ENCODE results near the gene AGRN. TPM values are rescaled to one million over a fixed set of nuclear protein-coding genes. Genes with fewer than 3 reads are reported as not detected.
"Not testable (repeated sequence)": the region's sequence is repeated elsewhere in the genome, so short reads cannot be mapped to it uniquely, and the experiment has no call there.

The AGRN gene
- total RNA-seq, 1 experiment from 2014 or later, result 175 TPM

GRCh38 chr1:991275-991674 lies 28.6 kb upstream of the AGRN start:
- not testable (repeated sequence) for H3K79me1 ChIP-seq (ENCODE audit: insufficient read depth, low read depth, low read length, poor library complexity, severe bottlenecking); H3K4me1 Mint-ChIP-seq; H2BK120ac ChIP-seq (ENCODE audit: low read depth, low read length, poor library complexity, severe bottlenecking); H3K23me2 ChIP-seq (ENCODE audit: insufficient read length, low read depth, low read length, poor library complexity, severe bottlenecking); H2BK20ac ChIP-seq (ENCODE audit: low read depth, low read length, poor library complexity, severe bottlenecking); H3K14ac ChIP-seq (ENCODE audit: insufficient read depth, low read length); H4K20me1 ChIP-seq (ENCODE audit: control insufficient read depth, insufficient read depth, insufficient read length); H2BK15ac ChIP-seq (ENCODE audit: low read depth, low read length); H3K18ac ChIP-seq (ENCODE audit: insufficient read length, low read depth, low read length); H3K27me3 ChIP-seq (ENCODE audit: insufficient read depth, low read length); H3K79me2 ChIP-seq (ENCODE audit: insufficient read depth, low read length); DNase-seq; H4K91ac ChIP-seq (ENCODE audit: insufficient read length, low read depth, low read length); H4K8ac ChIP-seq (replicated peaks; ENCODE audit: insufficient read length, low read depth, low read length); H3K4me3 Mint-ChIP-seq; H2BK5ac ChIP-seq (ENCODE audit: insufficient read length, low read length); H2AK5ac ChIP-seq (ENCODE audit: insufficient read length, low read length); H3K56ac ChIP-seq (ENCODE audit: insufficient read length, low read depth, low read length); H3K27ac Mint-ChIP-seq; H3K36me3 Mint-ChIP-seq (ENCODE audit: insufficient read depth in 1 of 3, low read depth in 3 of 3); H3T11ph ChIP-seq (ENCODE audit: low read length); H3K4me2 ChIP-seq (ENCODE audit: insufficient read depth, insufficient read length, low read length); H2BK12ac ChIP-seq (ENCODE audit: insufficient read length, low read depth, low read length); H4K5ac ChIP-seq (ENCODE audit: insufficient read length, low read depth, low read length); H3K4me1 ChIP-seq (ENCODE audit: insufficient read depth, low read length); H2AFZ ChIP-seq (ENCODE audit: low read length); H3K9me3 ChIP-seq (ENCODE audit: control insufficient read depth, low read depth, low read length); H3K23ac ChIP-seq (ENCODE audit: insufficient read length, low read depth, low read length); H3K9ac ChIP-seq (ENCODE audit: extremely low read depth, insufficient read length, low read length); H3K4ac ChIP-seq (ENCODE audit: low read depth, low read length); H3K27ac ChIP-seq (ENCODE audit: insufficient read length, low read depth, low read length)
- peaks cover 96% of the 10 kb centered on the region for H3K27me3 Mint-ChIP-seq (ENCODE audit: low read depth)
- WGBS (ENCODE audit: extremely low coverage, insufficient read length, low lambda C conversion rate), result no CpG with 5 or more reads among the region's 6 CpGs
- peaks cover 21 to 23% of the 10 kb centered on the region in 2 experiments for H3K9me3 Mint-ChIP-seq

Data from H9 (cell line).